ACC112 (cell line): ENCODE measurements around the gene ALAS1.

Experiments used
- H2AFZ ChIP-seq: fragments of 200-600 bp; sonication (generic); one replicate; pipeline ENCODE4 v1.6.0; 2017; ENCODE audit warnings: antibody characterized with exemption, low read length; ENCODE audit not compliant: unreplicated experiment
- H3K27ac ChIP-seq: fragments of 200-600 bp; sonication (generic); 2 replicates; pipeline ENCODE4 v1.5.1; 2014; ENCODE audit warnings: low read depth, mild to moderate bottlenecking, antibody characterized with exemption, low read length, moderate library complexity
- H3K27me3 ChIP-seq: fragments of 200-600 bp; sonication (generic); 2 replicates; pipeline ENCODE4 v1.6.1; 2014; ENCODE audit warnings: mild to moderate bottlenecking, antibody characterized with exemption, low read length, moderate library complexity, mixed read lengths; ENCODE audit not compliant: insufficient read depth
- H3K36me3 ChIP-seq: fragments of 200-600 bp; sonication (generic); 2 replicates; pipeline ENCODE4 v1.6.1; 2016; ENCODE audit warnings: mild to moderate bottlenecking, antibody characterized with exemption, low read length, moderate library complexity, mixed read lengths; ENCODE audit not compliant: insufficient read depth
- H3K4me1 ChIP-seq: fragments of 200-600 bp; sonication (generic); one replicate; pipeline ENCODE4 v1.6.1; 2016; ENCODE audit warnings: low read length, mixed read lengths; ENCODE audit not compliant: insufficient read depth, unreplicated experiment, control insufficient read depth
- H3K4me3 ChIP-seq: fragments of 200-600 bp; sonication (generic); 2 replicates; pipeline ENCODE4 v1.5.1; 2014; ENCODE audit warnings: mild to moderate bottlenecking, low read depth, low read length
- H3K79me2 ChIP-seq: fragments of 200-600 bp; sonication (generic); one replicate; pipeline ENCODE4 v1.6.0; 2016; ENCODE audit warnings: low read length; ENCODE audit not compliant: control insufficient read depth, unreplicated experiment, insufficient read depth

Gene ALAS1

DNA sequence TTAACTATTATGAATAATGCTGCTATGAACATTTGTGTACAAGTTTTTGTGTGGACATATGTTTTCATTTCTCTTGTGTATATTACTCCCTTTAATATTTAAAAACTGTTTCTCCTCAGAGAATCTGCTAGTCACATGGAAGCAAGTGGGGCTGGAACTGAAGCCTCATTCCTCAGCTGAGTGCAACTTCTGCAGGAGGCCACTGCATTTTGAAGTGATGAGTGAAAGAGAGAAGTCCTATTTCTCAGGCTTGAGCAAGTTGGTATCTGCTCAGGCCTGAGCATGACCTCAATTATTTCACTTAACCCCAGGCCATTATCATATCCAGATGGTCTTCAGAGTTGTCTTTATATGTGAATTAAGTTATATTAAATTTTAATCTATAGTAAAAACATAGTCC, 15.9 kb downstream of the ALAS1 start:
- no peaks in the 10 kb centered on the region for H3K79me2 ChIP-seq
- H3K4me1 ChIP-seq, result peaks cover 13% of the 10 kb centered on the region
- no peak overlapping the region for H2AFZ ChIP-seq
- no peaks in the 10 kb centered on the region for H3K27me3 ChIP-seq
- H3K4me3 ChIP-seq, result no peak overlapping the region
- H3K36me3 ChIP-seq, result peaks cover 28% of the 10 kb centered on the region; the same call in 1 of the 2 replicates
- no peak overlapping the region for H3K27ac ChIP-seq

DNA sequence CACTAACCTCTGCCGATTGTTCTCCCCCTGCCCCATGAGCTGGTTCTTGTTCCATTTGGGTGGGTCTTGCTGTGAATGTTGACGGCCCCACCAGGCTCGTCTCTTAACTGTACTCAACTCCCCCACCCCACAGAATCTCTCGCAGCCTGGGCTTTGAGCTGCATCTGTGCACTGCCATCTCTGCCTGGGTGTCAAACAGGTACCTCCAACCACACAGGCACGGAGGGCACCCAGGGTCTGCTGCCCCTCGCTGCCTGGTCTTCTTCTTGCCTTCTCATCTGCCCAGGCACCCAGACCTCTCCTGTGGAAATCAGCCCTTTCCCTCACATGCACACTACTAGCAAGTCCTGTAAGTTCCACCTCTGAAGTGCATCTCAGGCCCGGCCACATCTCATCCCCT, 17.4 kb downstream of the ALAS1 start:
- no peaks in the 10 kb centered on the region for H3K27me3 ChIP-seq
- peaks cover 24% of the 10 kb centered on the region; the same call in 1 of the 2 replicates for H3K36me3 ChIP-seq
- H2AFZ ChIP-seq, result no peak overlapping the region
- H3K4me1 ChIP-seq, result peaks cover 13% of the 10 kb centered on the region
- no peak overlapping the region for H3K27ac ChIP-seq
- H3K4me3 ChIP-seq, result no peak overlapping the region
- H3K79me2 ChIP-seq, result no peaks in the 10 kb centered on the region

DNA sequence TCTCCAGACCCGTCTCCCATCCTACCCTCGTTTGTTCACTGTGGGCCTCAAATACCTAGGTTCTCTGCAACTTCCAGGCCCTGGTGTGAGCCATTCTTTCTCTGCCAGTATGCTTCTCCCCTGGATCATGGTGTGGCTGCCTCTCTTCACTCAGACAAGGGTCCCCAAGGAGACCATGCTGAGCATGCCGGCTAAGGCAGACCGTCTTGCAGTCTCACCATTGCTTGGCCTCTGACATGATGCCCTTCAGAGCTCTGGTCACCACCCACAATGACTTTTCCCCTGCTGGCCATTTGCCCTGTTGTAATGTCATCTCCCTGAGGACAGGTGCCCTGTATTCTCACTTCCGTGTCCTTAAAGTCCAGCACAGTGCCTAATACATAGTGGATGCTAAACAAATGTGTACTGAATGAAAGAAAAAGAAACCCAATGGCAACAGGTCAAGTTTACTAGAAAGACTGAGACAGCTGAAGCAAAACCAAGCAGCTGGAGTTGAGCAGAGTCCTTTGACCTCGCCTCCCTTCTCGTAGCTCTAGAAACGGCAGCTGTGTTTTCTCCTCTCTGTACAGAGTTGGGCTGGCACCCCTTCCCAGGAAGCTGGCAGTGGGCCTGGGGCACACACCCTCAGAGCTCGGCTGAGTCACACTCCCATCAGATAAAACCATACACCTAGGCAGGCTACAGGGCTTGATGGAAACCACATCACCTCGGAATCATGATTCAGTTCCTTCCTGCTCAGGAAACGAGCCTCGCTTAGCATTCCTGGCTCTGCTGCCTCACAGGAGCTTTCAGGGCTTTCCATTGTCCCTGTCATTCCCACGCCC, 18.8 kb downstream of the ALAS1 start:
- H3K79me2 ChIP-seq, result no peaks in the 10 kb centered on the region
- no peak overlapping the region for H2AFZ ChIP-seq
- H3K27me3 ChIP-seq, result no peaks in the 10 kb centered on the region
- H3K4me1 ChIP-seq, result peaks cover 13% of the 10 kb centered on the region
- peak overlapping the region; percentile 45; the same call in 1 of the 2 replicates for H3K27ac ChIP-seq
- H3K36me3 ChIP-seq, result peaks cover 14% of the 10 kb centered on the region; the same call in 1 of the 2 replicates
- H3K4me3 ChIP-seq, result no peak overlapping the region

DNA sequence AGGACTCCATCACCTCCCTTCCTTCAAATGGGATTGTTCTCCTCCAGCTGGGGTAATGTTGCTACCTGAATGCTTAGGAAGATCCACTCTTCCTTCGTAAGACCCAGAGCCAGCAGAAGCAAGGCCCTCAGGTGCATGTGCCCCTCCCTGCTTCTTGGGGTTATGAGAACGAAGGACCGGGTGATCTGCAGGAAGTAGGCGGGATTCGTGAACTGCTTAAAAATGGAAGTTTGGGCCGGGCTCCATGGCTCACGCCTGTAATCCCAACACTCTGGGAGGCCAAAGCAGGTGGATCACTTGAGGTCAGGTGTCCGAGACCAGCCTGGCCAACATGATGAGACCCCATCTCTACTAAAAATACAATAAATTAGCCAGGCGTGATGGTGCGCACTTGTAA, 19.4 kb downstream of the ALAS1 start:
- no peaks in the 10 kb centered on the region for H3K79me2 ChIP-seq
- H2AFZ ChIP-seq, result no peak overlapping the region
- peaks cover 13% of the 10 kb centered on the region for H3K4me1 ChIP-seq
- no peak overlapping the region for H3K4me3 ChIP-seq
- H3K27ac ChIP-seq, result peak overlapping the region; percentile 45; the same call in 1 of the 2 replicates
- peaks cover 9% of the 10 kb centered on the region; the same call in 1 of the 2 replicates for H3K36me3 ChIP-seq
- no peaks in the 10 kb centered on the region for H3K27me3 ChIP-seq

DNA sequence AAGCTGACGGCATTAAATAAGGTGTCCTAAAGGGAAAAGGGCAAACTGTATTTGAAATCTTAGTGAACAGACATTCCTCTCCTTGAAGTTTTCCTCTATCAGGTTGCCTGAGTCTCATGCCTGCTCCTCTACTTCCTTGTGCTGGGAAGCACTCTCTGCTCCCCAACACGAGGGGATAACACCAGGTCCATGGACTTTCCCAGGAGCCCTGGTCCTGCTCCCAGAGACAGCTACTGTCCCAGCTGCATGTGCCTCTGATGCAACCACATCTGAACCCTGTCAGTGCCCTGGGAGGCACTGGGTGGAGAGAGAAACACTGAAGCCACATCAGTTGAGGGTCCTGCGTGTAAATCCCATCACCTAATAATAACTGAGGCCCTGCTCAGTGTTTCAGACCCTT, 20.1 kb downstream of the ALAS1 start:
- Histone ChIP-seq H3K27ac (no peak overlapping the region), H3K79me2 (no peaks in the 10 kb centered on the region), H3K4me1 (peaks cover 13% of the 10 kb centered on the region), H3K4me3 (no peak overlapping the region), H3K27me3 (no peaks in the 10 kb centered on the region), H2AFZ (no peak overlapping the region), H3K36me3 (peaks cover 9% of the 10 kb centered on the region; the same call in 1 of the 2 replicates)

DNA sequence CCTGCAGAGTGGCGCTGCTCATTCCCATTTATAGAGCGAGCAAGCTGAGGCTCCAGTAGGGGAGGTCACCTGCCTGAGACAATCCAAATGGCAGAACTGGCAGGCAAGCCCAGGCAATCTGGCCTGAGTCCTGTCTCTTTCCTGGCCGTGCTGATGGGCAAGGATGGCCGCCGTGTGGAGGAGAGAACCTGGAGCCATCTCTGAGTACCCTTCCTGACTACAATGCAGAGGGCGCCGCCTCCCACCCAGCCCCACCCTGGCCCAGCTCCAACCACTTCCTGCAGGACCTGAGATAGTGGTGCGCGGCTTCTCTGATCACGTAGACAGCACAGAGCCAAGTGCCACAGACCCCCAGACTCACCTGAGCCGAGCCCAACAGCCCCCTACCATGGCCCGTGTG, 20.5 kb downstream of the ALAS1 start:
- Histone ChIP-seq H3K4me1 (peaks cover 13% of the 10 kb centered on the region), H3K4me3 (no peak overlapping the region), H3K27me3 (no peaks in the 10 kb centered on the region), H3K27ac (no peak overlapping the region), H3K36me3 (peaks cover 9% of the 10 kb centered on the region; the same call in 1 of the 2 replicates), H3K79me2 (no peaks in the 10 kb centered on the region), H2AFZ (no peak overlapping the region)

DNA sequence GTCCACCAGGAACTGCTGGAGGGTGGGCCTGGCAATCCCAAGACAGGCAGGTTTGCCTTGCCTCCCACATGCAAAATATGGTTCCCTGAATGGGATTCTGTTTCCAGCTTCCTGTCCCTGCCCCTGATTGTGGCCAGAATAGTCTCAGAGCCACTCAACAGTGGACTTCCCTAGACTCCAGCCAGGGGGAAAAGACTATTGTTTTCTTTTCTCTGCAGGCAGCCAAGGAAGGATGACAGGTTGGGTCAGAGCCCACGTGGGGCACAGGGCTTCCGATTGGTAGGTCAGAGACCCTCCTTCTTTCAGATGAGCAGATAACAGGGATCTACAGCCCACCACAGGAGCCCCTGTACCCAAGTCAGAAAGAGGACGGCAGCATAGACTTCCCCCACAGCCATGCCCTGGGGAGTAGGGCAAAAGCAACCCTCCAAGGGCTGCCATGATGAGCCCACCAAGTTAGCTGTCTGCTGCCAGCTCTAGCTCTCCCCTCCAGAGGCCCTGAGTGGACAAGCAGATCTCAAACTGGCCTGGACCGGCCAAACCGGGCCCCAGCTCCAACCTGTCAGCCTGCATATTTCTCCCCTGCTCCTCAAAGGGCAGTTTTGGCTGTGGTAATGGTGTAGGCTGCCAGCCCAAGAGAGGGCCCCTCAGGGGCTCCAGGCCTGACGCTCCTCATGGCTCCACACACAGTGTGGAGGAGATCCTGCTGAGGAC, 21.1 kb downstream of the ALAS1 start:
- Histone ChIP-seq H3K4me3 (no peak overlapping the region), H3K27me3 (no peaks in the 10 kb centered on the region), H3K4me1 (peaks cover 13% of the 10 kb centered on the region), H3K79me2 (no peaks in the 10 kb centered on the region), H3K27ac (no peak overlapping the region), H3K36me3 (0 out of 2 replicates have a peak, but pooled peaks cover 5% of the 10 kb centered on the region), H2AFZ (no peak overlapping the region)

DNA sequence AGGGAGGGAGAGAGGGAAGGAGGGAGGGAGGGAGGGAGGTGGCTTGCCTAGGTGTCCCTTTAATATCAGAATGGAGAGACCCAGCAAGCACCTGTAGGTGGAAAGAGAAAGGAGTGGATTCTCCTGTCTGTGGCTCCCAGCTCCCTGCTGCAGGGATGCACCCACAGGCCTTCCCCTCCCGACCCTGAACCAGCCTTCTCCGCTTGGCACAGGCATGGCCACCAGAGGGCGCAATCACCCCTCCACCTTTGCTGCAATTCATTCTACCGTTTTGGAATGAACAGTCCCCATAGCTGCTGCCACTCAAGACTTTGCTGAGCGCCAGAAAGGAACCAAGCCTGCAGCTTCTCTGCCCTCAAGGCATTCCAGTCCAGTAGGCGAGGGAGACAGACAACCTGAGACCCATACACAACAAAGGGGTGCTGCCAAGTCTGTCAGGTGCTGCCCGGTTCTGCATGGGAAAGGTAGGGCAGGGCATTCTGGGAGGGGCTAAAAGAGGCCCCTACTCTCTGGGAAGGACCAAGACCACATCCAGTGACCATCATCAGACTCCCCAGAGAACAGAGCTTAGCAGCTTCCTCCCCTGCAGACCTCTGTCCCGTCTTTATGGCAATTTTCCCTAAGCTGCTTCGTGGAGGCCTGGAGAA, 22.5 kb downstream of the ALAS1 start:
- Histone ChIP-seq H3K36me3 (no peaks in the 10 kb centered on the region), H2AFZ (no peak overlapping the region), H3K79me2 (no peaks in the 10 kb centered on the region), H3K4me3 (no peak overlapping the region), H3K4me1 (peaks cover 13% of the 10 kb centered on the region), H3K27me3 (no peaks in the 10 kb centered on the region), H3K27ac (no peak overlapping the region)

DNA sequence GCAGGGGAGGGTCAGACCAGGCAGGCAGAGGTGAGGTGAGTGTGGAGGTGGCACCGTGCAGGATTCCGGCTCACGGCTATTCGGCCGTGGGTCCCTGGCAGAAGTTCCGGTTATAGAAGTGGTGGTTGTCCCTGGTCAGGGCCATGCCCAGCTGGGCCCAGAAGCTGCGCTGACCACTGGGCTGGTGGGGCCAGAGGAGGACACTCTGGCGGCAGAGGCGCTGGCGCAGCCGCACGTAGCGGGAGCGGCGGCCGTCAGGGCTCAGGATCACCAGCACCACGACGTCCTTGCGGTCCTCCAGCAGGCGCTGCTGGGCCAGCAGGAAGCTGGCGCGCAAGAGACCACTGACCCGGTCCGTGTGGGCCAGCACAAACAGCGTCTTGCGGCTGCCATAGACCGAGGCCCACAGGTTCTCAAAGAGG, 23.2 kb downstream of the ALAS1 start:
- Histone ChIP-seq H3K4me3 (no peak overlapping the region), H3K27ac (no peak overlapping the region), H2AFZ (no peak overlapping the region), H3K4me1 (peaks cover 13% of the 10 kb centered on the region), H3K36me3 (no peaks in the 10 kb centered on the region), H3K79me2 (no peaks in the 10 kb centered on the region), H3K27me3 (no peaks in the 10 kb centered on the region)

DNA sequence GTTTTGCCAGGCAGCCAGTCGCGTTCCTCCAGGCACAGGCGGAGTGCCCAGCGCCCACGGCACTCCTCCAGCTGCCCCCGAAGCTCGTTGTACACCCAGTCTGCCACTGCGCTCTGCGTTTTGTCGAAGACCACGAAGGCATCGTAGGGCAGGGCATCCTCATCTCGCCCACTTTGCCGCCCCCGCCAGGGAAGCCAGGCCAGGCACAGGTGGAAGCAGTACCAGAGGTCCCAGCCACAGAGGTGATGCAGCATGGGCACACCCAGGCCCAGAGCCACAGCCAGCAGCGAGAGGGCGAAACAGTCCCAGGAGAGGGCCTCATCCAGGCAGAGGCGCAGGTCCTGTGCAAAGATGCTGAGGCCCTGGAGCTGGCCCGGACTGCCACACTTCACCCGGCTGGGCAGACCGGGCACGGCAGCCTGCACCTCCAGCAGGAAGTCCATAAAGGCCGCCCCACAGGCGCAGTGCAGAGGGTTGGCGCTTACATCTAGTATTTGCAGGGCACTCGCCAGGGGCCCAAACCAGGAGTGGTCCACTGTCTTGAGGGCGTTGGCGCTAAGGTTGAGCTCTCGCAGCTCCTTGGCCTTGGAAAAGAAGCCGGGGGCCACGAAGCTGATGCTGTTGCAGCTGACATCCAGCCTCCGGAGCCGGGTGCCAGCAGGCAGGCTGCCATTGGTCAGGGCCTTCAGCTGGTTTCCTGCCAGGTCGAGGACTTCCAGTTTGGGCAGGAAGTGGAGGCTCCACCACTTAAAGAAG, 23.8 kb downstream of the ALAS1 start:
- H3K4me3 ChIP-seq, result no peak overlapping the region
- H3K4me1 ChIP-seq, result peaks cover 9% of the 10 kb centered on the region
- H3K79me2 ChIP-seq, result no peaks in the 10 kb centered on the region
- no peak overlapping the region for H3K27ac ChIP-seq
- H3K36me3 ChIP-seq, result no peaks in the 10 kb centered on the region
- H3K27me3 ChIP-seq, result no peaks in the 10 kb centered on the region
- H2AFZ ChIP-seq, result no peak overlapping the region
